WTC11 (cell line): ENCODE data around the gene ADAMTS19.

ENCODE experiments used
- CTCF ChIP-seq: fragments of 200-600 bp; IDR thresholded peaks from 2 replicates; pipeline ENCODE4 v1.8.0; 2022; ENCODE audit warnings: antibody characterized with exemption
- RELA ChIP-seq: sonication (generic); formaldehyde crosslinking; IDR thresholded peaks from 2 replicates; pipeline ENCODE4 v1.8.1; 2022; ENCODE audit warnings: missing genetic modification reagents, mild to moderate bottlenecking, borderline replicate concordance
- SP1 ChIP-seq: sonication (generic); formaldehyde crosslinking; conservative IDR thresholded peaks from 2 replicates; pipeline ENCODE4 v1.8.1; 2022; ENCODE audit warnings: missing genetic modification reagents
- USF2 ChIP-seq: sonication (generic); formaldehyde crosslinking; IDR thresholded peaks from 2 replicates; pipeline ENCODE4 v1.8.1; 2023; ENCODE audit warnings: mild to moderate bottlenecking, missing genetic modification reagents, moderate library complexity

GRCh38 chr5:129563585-129563984, 103.5 kb downstream of the ADAMTS19 start:
- no peak for TF ChIP-seq SP1 (CRISPR knock-in tag)
- TF ChIP-seq RELA (CRISPR knock-in tag): no peak
- TF ChIP-seq CTCF: no peak
- TF ChIP-seq USF2: no peak
